GM23338 (cell line): ENCODE measurements around the gene NTPCR. TPM values are rescaled to one million over a fixed set of nuclear protein-coding genes. Genes with fewer than 3 reads are reported as not detected.

Experiments used
- EZH2 ChIP-seq: fragments of 200-600 bp; sonication (generic); IDR thresholded peaks from one replicate; pipeline ENCODE4 v1.8.0; 2017; ENCODE audit warnings: antibody characterized with exemption, mild to moderate bottlenecking, low read depth; ENCODE audit not compliant: unreplicated experiment
- JUNB ChIP-seq: IDR thresholded peaks from one replicate; pipeline ENCODE4 v1.6.1; 2016; ENCODE audit warnings: antibody characterized with exemption; ENCODE audit not compliant: unreplicated experiment
- STAT1 ChIP-seq: IDR thresholded peaks from one replicate; pipeline ENCODE4 v1.6.1; 2016; ENCODE audit warnings: antibody characterized with exemption; ENCODE audit not compliant: unreplicated experiment
- ZNF331 ChIP-seq: fragments of 250-450 bp; sonication (Bioruptor Pico); IDR thresholded peaks from 2 replicates; pipeline ENCODE4 v1.5.0; 2020; ENCODE audit warnings: low read depth, mild to moderate bottlenecking, moderate library complexity
- polyA plus RNA-seq: library from polyadenylated mRNA; unstranded; fragments of >200 nt; fragmentation: Nextera tagmentation; extraction: Ambion mirVana; gene quantifications from 2 replicates; pipeline ENCODE4 v1.2.1, GENCODE V29; 2016
- total RNA-seq: library from RNA; depleted of rRNA; stranded (reverse); fragments of >200 nt; shearing (Covaris generic); gene quantifications from 2 replicates; pipeline ENCODE4 v1.2.3, GENCODE V29; 2014
- TF ChIP-seq, protein P1 (sequence below): fragments of 250-450 bp; sonication (Bioruptor Pico); IDR thresholded peaks from 2 replicates; pipeline ENCODE4 v1.5.0; 2020; ENCODE audit warnings: mild to moderate bottlenecking, moderate library complexity
- TF ChIP-seq, protein P2 (sequence below): IDR thresholded peaks from one replicate; pipeline ENCODE4 v1.6.1; 2018; ENCODE audit warnings: antibody characterized with exemption; ENCODE audit not compliant: unreplicated experiment
- TF ChIP-seq, protein P3 (sequence below): IDR thresholded peaks from 2 replicates; pipeline ENCODE4 v1.6.1; 2016; ENCODE audit warnings: antibody characterized with exemption

NTPCR gene
- total and polyA plus RNA-seq, 2 experiments from 2014 or later = 64.1 to 150 TPM

DNA sequence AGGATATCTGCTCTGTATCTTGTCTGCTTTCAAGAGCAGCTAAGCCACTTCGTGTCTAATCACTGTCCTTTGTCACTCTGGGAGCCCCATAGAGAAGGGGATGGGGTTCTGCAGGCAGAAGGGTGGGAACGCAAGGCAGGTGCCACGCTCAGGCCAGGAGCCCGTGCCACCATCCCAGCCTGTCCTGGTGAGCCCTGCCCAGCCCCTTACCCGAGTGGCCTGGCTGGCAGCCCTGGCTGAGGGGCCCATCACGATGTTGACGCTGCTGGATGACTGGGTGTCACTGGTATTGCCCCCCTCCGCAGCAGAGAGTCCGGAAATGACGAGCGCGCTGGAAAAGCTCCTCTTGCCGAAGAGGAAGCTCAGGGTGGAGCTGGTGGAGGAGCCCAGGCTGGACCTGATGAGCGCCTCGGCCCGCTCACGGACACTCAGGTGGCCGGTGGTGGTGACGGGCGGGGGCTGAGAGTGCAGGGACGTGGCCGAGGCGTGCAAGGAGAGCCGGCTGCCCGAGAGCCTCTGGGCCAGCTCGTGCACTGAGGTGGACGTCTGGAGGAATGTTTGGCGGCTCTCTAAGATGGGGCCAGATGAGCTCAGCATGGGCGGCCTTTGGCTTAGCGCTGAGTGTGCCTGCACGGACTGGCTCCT is 35.6 kb downstream of the NTPCR start (continued):
- TF ChIP-seq, protein P1, sequence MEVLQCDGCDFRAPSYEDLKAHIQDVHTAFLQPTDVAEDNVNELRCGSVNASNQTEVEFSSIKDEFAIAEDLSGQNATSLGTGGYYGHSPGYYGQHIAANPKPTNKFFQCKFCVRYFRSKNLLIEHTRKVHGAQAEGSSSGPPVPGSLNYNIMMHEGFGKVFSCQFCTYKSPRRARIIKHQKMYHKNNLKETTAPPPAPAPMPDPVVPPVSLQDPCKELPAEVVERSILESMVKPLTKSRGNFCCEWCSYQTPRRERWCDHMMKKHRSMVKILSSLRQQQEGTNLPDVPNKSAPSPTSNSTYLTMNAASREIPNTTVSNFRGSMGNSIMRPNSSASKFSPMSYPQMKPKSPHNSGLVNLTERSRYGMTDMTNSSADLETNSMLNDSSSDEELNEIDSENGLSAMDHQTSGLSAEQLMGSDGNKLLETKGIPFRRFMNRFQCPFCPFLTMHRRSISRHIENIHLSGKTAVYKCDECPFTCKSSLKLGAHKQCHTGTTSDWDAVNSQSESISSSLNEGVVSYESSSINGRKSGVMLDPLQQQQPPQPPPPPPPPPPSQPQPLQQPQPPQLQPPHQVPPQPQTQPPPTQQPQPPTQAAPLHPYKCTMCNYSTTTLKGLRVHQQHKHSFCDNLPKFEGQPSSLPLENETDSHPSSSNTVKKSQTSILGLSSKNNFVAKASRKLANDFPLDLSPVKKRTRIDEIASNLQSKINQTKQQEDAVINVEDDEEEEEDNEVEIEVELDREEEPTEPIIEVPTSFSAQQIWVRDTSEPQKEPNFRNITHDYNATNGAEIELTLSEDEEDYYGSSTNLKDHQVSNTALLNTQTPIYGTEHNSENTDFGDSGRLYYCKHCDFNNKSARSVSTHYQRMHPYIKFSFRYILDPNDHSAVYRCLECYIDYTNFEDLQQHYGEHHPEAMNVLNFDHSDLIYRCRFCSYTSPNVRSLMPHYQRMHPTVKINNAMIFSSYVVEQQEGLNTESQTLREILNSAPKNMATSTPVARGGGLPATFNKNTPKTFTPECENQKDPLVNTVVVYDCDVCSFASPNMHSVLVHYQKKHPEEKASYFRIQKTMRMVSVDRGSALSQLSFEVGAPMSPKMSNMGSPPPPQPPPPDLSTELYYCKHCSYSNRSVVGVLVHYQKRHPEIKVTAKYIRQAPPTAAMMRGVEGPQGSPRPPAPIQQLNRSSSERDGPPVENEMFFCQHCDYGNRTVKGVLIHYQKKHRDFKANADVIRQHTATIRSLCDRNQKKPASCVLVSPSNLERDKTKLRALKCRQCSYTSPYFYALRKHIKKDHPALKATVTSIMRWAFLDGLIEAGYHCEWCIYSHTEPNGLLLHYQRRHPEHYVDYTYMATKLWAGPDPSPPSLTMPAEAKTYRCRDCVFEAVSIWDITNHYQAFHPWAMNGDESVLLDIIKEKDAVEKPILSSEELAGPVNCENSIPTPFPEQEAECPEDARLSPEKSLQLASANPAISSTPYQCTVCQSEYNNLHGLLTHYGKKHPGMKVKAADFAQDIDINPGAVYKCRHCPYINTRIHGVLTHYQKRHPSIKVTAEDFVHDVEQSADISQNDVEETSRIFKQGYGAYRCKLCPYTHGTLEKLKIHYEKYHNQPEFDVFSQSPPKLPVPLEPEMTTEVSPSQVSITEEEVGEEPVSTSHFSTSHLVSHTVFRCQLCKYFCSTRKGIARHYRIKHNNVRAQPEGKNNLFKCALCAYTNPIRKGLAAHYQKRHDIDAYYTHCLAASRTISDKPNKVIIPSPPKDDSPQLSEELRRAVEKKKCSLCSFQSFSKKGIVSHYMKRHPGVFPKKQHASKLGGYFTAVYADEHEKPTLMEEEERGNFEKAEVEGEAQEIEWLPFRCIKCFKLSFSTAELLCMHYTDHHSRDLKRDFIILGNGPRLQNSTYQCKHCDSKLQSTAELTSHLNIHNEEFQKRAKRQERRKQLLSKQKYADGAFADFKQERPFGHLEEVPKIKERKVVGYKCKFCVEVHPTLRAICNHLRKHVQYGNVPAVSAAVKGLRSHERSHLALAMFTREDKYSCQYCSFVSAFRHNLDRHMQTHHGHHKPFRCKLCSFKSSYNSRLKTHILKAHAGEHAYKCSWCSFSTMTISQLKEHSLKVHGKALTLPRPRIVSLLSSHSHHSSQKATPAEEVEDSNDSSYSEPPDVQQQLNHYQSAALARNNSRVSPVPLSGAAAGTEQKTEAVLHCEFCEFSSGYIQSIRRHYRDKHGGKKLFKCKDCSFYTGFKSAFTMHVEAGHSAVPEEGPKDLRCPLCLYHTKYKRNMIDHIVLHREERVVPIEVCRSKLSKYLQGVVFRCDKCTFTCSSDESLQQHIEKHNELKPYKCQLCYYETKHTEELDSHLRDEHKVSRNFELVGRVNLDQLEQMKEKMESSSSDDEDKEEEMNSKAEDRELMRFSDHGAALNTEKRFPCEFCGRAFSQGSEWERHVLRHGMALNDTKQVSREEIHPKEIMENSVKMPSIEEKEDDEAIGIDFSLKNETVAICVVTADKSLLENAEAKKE (CRISPR knock-in tag) = no peak
- TF ChIP-seq, protein P2, sequence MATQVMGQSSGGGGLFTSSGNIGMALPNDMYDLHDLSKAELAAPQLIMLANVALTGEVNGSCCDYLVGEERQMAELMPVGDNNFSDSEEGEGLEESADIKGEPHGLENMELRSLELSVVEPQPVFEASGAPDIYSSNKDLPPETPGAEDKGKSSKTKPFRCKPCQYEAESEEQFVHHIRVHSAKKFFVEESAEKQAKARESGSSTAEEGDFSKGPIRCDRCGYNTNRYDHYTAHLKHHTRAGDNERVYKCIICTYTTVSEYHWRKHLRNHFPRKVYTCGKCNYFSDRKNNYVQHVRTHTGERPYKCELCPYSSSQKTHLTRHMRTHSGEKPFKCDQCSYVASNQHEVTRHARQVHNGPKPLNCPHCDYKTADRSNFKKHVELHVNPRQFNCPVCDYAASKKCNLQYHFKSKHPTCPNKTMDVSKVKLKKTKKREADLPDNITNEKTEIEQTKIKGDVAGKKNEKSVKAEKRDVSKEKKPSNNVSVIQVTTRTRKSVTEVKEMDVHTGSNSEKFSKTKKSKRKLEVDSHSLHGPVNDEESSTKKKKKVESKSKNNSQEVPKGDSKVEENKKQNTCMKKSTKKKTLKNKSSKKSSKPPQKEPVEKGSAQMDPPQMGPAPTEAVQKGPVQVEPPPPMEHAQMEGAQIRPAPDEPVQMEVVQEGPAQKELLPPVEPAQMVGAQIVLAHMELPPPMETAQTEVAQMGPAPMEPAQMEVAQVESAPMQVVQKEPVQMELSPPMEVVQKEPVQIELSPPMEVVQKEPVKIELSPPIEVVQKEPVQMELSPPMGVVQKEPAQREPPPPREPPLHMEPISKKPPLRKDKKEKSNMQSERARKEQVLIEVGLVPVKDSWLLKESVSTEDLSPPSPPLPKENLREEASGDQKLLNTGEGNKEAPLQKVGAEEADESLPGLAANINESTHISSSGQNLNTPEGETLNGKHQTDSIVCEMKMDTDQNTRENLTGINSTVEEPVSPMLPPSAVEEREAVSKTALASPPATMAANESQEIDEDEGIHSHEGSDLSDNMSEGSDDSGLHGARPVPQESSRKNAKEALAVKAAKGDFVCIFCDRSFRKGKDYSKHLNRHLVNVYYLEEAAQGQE = no peak
- no peak for TF ChIP-seq JUNB
- TF ChIP-seq, protein P3, sequence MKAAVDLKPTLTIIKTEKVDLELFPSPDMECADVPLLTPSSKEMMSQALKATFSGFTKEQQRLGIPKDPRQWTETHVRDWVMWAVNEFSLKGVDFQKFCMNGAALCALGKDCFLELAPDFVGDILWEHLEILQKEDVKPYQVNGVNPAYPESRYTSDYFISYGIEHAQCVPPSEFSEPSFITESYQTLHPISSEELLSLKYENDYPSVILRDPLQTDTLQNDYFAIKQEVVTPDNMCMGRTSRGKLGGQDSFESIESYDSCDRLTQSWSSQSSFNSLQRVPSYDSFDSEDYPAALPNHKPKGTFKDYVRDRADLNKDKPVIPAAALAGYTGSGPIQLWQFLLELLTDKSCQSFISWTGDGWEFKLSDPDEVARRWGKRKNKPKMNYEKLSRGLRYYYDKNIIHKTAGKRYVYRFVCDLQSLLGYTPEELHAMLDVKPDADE = no peak
- TF ChIP-seq STAT1 = no peak
- TF ChIP-seq EZH2 = no peak
- no peak for TF ChIP-seq ZNF331
